ENCODE results near the gene PRPH. TPM values are rescaled to one million over a fixed set of nuclear protein-coding genes. Genes with fewer than 3 reads are reported as not detected.

The PRPH gene
- total and polyA plus RNA-seq, 10 of the 15 experiments (the other 5 are each of a cell fraction or from before 2014, with no cell fraction given) = 0.09 to 0.45 (median 0.19) TPM; not detected in 3

GRCh38 chr12:49322367-49322707 lies 27.4 kb downstream of the PRPH start:
- SMC1A ChIA-PET (ENCODE audit: uncharacterized antibody, unreplicated experiment) = interaction anchor here (0.6 to 2.0 kb wide), 7 partner anchors 9 to 79 kb away, joined by 3 to 10 read pairs (median 4); partner anchors contain the start of gene DNAJC22

More at GRCh38 chr12:49322367-49322707, 27.4 kb downstream of the PRPH start:
- no peaks in the 10 kb centered on the region for H4K20me1 ChIP-seq (ENCODE audit: control insufficient read depth, insufficient read depth)
- peak overlapping the region; percentile 68 for H3K4me3 ChIP-seq
- peaks cover 10% of the 10 kb centered on the region for H3K79me2 ChIP-seq (ENCODE audit: control insufficient read depth, insufficient read depth, low read length)
- FAIRE-seq = peak; percentile 27
- H3K27ac ChIP-seq (ENCODE audit: control insufficient read depth, insufficient read depth) = peak overlapping the region; percentile 73
- ChIA-PET RAD21 (ENCODE audit: unreplicated experiment) (interaction anchor here (0.7 to 2.2 kb wide), 11 partner anchors 10 to 419 kb away, joined by 3 to 15 read pairs (median 3); partner anchors contain the start of gene TMBIM6), POLR2A (interaction anchor here (1.0 to 1.8 kb wide), 7 partner anchors 9 to 341 kb away, joined by 3 to 10 read pairs (median 5); partner anchors contain the start of genes PRPH, SPATS2 and TUBA1B), CTCF (interaction anchor here (0.8 to 5.5 kb wide), 15 partner anchors 10 to 469 kb away, joined by 3 to 37 read pairs (median 6); partner anchors contain the start of genes DNAJC22 and PRPH)
- TF ChIP-seq CHD2 (IDR thresholded peaks at IDR 0.05; ENCODE audit: borderline replicate concordance, low read depth, low read length) (no peak), ZNF24 (IDR thresholded peaks at IDR 0.05) (no peak), NKRF (conservative IDR thresholded peaks at IDR 0.05) (0 out of 2 replicates have a peak, but pooled peaks have one; percentile 13), MEF2B (IDR thresholded peaks at IDR 0.05; ENCODE audit: partially characterized antibody, poor library complexity, severe bottlenecking) (no peak), YY1 (IDR thresholded peaks at IDR 0.05; ENCODE audit: low read depth, low read length) (0 out of 2 replicates have a peak, but pooled peaks have one; percentile 25), NR2F1 (conservative IDR thresholded peaks at IDR 0.05) (no peak), MLLT1 (IDR thresholded peaks at IDR 0.05) (0 out of 2 replicates have a peak, but pooled peaks have one; percentile 61), CBX3 (IDR thresholded peaks at IDR 0.05; ENCODE audit: borderline replicate concordance, low read depth) (no peak), CBX5 (IDR thresholded peaks at IDR 0.05; ENCODE audit: low read depth) (no peak), MYB (IDR thresholded peaks at IDR 0.05; ENCODE audit: borderline replicate concordance, low read depth, low read length) (no peak), MTA2 (IDR thresholded peaks at IDR 0.05; ENCODE audit: low read depth) (no peak), ATF2 (IDR thresholded peaks at IDR 0.05; ENCODE audit: low read length) (no peak), CEBPZ (IDR thresholded peaks at IDR 0.05; ENCODE audit: low read depth, low read length) (no peak), SREBF1 (IDR thresholded peaks at IDR 0.05; ENCODE audit: low read length) (no peak)
- H3K36me3 ChIP-seq (ENCODE audit: control insufficient read depth in 2 of 2, insufficient read depth in 2 of 2, low read length in 1 of 2) = peaks cover 2% of the 10 kb centered on the region in 2 experiments; a peak in 3 of 4 replicates
- H3K4me1 ChIP-seq (ENCODE audit: control insufficient read depth, insufficient read depth, low read length) = peaks cover 9% of the 10 kb centered on the region
- no peak for DNase-seq (ENCODE audit: low read depth, low spot score)
- 62% methylated on average over 12 of the region's 12 CpGs for WGBS (ENCODE audit: insufficient coverage, insufficient replicate concordance, low lambda C conversion rate, missing lambda C conversion rate)
- intact Hi-C loops (cut with micrococcal nuclease; ENCODE audit: unreplicated experiment) (no loop called here), in situ Hi-C loops (cut with MboI) (no loop called here)
- no peak; the same call in 2 of the 3 replicates for ATAC-seq
- TSS peak; percentile 96 for BruUV-seq (replicated peaks)
- peak overlapping the region; percentile 81 for H3K4me2 ChIP-seq (ENCODE audit: control insufficient read depth, insufficient read depth)
- no peaks in the 10 kb centered on the region for H3K27me3 ChIP-seq (replicated peaks in 1 of 2; ENCODE audit: control insufficient read depth in 2 of 2, insufficient read depth in 2 of 2, low read length in 1 of 2)
- H3K9ac ChIP-seq (ENCODE audit: control insufficient read depth, insufficient read depth, low read length) = peak overlapping the region; percentile 60
- no peaks in the 10 kb centered on the region for H3K9me3 ChIP-seq (replicated peaks; ENCODE audit: control insufficient read depth, insufficient read depth, low read length)
- peak overlapping the region; percentile 65 for H2AFZ ChIP-seq (ENCODE audit: control insufficient read depth, low read depth, low read length)
